ENCODE measurements around the gene KRT79.

The KRT79 gene

DNA sequence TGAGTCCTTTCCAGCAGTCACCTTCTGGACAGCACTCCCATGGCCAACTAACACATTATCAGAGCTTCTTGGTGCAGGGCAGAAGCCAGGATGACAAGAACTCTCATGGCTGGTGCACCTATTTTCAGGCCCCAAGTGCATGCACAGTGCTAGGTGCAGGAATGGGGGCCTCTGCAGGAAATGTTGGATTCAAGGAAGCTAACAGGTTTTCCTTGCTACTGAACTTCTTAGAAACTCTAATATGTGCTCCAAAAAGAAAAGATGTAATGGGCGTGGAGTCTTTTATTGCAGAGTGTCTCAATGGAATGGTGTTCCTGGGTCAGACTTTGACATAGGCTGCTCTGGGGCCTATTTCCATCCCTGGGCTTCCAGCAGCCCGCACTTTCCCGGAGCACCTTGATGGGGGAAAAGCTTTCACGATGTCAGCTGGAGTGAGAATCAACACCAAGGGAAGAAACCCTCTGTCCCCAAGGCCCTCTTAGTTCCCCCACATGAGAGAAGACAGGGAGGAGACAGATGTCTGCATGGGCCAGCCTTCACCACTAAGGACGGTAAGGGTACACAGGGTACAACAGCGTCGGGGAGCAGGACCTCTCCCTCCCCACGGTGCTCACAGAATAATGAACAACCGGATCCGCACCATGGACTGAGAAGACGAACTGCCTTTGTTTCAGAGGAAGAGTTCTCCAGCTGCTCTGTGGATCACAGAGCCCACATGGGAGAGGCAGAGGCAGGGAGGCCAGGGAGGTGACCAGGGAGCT lies 45.1 kb downstream of the KRT79 start:
- H3K4me1 ChIP-seq (ENCODE audit: control insufficient read depth, low read depth, low read length) = no peaks in the 10 kb centered on the region
- no peak overlapping the region for H3K4me3 ChIP-seq (ENCODE audit: low read length)
- H3K27ac ChIP-seq (ENCODE audit: low read length) = no peak overlapping the region
- H3K27me3 ChIP-seq (ENCODE audit: control insufficient read depth, insufficient read depth, low read length) = no peaks in the 10 kb centered on the region
- H3K9me3 ChIP-seq (ENCODE audit: control insufficient read depth, low read depth, low read length) = no peaks in the 10 kb centered on the region
- H3K9ac ChIP-seq (ENCODE audit: low read length) = no peak overlapping the region
- no peaks in the 10 kb centered on the region for H3K36me3 ChIP-seq (ENCODE audit: control insufficient read depth, low read depth, low read length)

DNA sequence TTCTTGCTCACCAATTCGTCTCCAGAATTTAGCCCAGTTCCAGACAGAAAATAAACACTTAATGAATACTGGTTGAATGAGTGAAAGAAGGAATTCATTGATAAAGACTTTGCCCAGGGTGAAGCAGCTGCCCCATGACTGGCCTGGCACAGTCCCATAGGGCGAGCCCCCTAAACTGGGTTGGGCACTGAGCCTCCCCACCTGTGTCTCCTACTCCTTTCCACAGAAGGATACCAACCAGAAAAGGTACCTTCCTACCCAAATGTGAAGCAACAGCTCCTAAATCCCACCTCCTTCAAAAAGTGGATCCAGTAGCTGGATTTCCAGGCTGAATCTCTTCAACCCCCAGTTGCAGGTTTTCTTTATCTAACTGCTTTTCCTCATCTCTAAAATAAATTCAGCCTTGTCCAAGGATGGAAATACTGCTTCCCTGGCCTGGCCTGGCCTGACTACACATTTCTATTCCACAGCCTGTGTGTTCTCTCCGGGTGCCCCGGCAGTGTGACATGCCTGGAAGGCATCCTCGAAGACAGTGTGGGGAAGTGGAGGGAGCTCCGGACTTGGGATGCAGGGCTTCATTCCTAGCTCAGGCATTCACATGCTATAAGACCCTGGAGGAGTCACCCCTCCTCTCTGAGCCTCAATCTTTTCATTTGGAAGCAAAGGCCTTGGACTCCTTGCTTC lies 45.8 kb downstream of the KRT79 start:
- Histone ChIP-seq H3K9ac (ENCODE audit: low read length) (no peak overlapping the region), H3K27ac (ENCODE audit: low read length) (no peak overlapping the region), H3K27me3 (ENCODE audit: control insufficient read depth, insufficient read depth, low read length) (no peaks in the 10 kb centered on the region), H3K4me1 (ENCODE audit: control insufficient read depth, low read depth, low read length) (no peaks in the 10 kb centered on the region), H3K9me3 (ENCODE audit: control insufficient read depth, low read depth, low read length) (no peaks in the 10 kb centered on the region), H3K36me3 (ENCODE audit: control insufficient read depth, low read depth, low read length) (no peaks in the 10 kb centered on the region), H3K4me3 (ENCODE audit: low read length) (no peak overlapping the region)

DNA sequence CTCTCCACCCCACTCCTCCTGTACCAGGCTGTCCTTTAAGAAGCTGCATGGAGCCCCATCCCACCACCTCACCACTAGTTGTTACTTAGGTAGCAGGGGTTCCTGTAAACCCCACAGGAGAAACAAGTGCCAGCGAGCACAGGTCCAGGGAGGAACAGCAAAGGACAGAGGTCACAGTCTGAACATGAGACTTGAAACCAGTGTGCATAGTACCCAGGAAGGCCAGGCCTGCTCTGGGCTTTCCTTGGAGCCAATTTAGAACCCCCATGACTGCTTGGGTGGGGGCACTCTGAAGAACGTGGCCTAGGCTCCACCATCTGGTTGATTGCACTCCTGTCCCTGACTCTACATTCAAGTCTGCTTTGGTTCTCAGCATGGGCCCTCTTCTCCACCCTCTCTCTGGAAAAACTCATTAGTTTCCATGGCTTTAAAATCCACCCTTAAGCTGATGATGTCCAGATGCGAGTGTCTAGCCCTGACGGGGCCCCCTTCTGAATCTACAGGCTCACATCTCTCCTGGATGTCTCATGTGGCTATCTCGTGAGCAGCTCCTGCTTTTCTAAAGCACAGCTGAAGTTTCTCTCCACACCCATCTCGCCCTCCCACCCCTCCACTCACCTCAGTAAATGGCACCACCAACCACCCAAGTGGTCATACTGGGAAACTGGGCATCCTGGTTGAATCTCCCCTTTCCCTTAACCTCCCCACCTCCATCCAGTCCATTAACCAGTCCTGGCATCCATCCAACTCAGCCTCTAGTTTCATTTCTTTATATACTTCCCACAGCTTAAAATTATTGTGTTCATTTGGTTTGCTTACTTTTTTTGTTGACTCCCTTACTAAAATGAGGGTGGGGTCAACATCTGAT lies 46.6 kb downstream of the KRT79 start:
- H3K4me1 ChIP-seq (ENCODE audit: control insufficient read depth, low read depth, low read length) = no peaks in the 10 kb centered on the region
- H3K9ac ChIP-seq (ENCODE audit: low read length) = no peak overlapping the region
- H3K36me3 ChIP-seq (ENCODE audit: control insufficient read depth, low read depth, low read length) = no peaks in the 10 kb centered on the region
- no peak overlapping the region for H3K27ac ChIP-seq (ENCODE audit: low read length)
- no peaks in the 10 kb centered on the region for H3K27me3 ChIP-seq (ENCODE audit: control insufficient read depth, insufficient read depth, low read length)
- no peaks in the 10 kb centered on the region for H3K9me3 ChIP-seq (ENCODE audit: control insufficient read depth, low read depth, low read length)
- H3K4me3 ChIP-seq (ENCODE audit: low read length) = no peak overlapping the region

- Histone ChIP-seq H3K4me3 (ENCODE audit: low read length) (no peak overlapping the region), H3K27me3 (ENCODE audit: control insufficient read depth, insufficient read depth, low read length) (no peaks in the 10 kb centered on the region), H3K4me1 (ENCODE audit: control insufficient read depth, low read depth, low read length) (no peaks in the 10 kb centered on the region), H3K9ac (ENCODE audit: low read length) (no peak overlapping the region), H3K9me3 (ENCODE audit: control insufficient read depth, low read depth, low read length) (no peaks in the 10 kb centered on the region), H3K27ac (ENCODE audit: low read length) (no peak overlapping the region), H3K36me3 (ENCODE audit: control insufficient read depth, low read depth, low read length) (no peaks in the 10 kb centered on the region)
Observed at GRCh38 chr12:52784909-52785308, 49.2 kb downstream of the KRT79 start.

- no peak overlapping the region for H3K9ac ChIP-seq (ENCODE audit: low read length)
- no peaks in the 10 kb centered on the region for H3K4me1 ChIP-seq (ENCODE audit: control insufficient read depth, low read depth, low read length)
- no peaks in the 10 kb centered on the region for H3K36me3 ChIP-seq (ENCODE audit: control insufficient read depth, low read depth, low read length)
- H3K9me3 ChIP-seq (ENCODE audit: control insufficient read depth, low read depth, low read length) = no peaks in the 10 kb centered on the region
- H3K27ac ChIP-seq (ENCODE audit: low read length) = no peak overlapping the region
- no peak overlapping the region for H3K4me3 ChIP-seq (ENCODE audit: low read length)
- no peaks in the 10 kb centered on the region for H3K27me3 ChIP-seq (ENCODE audit: control insufficient read depth, insufficient read depth, low read length)
Observed at GRCh38 chr12:52783563-52784316, 50.4 kb downstream of the KRT79 start.

DNA sequence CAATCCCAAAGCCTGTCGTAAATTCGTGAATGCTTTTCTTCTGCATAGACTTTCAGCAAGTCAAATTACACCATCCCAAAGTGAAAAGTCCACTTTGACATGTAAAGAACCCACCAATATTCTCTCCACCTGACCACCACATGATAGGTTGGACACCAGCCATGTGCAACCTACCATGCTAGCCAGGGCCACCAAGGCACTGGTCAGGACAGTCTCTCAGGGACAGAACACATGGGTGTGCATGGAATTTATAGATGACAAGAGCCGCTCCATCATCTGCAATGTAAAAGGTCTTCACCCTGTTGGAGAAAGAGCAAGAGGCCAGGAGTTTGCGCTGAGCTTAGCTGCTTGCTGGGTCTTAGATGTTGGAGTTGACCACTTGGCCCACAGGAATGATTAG lies 51.6 kb downstream of the KRT79 start:
- Histone ChIP-seq H3K27ac (ENCODE audit: low read length) (no peak overlapping the region), H3K4me1 (ENCODE audit: control insufficient read depth, low read depth, low read length) (no peaks in the 10 kb centered on the region), H3K27me3 (ENCODE audit: control insufficient read depth, insufficient read depth, low read length) (no peaks in the 10 kb centered on the region), H3K36me3 (ENCODE audit: control insufficient read depth, low read depth, low read length) (no peaks in the 10 kb centered on the region), H3K9me3 (ENCODE audit: control insufficient read depth, low read depth, low read length) (no peaks in the 10 kb centered on the region), H3K9ac (ENCODE audit: low read length) (no peak overlapping the region), H3K4me3 (ENCODE audit: low read length) (no peak overlapping the region)

DNA sequence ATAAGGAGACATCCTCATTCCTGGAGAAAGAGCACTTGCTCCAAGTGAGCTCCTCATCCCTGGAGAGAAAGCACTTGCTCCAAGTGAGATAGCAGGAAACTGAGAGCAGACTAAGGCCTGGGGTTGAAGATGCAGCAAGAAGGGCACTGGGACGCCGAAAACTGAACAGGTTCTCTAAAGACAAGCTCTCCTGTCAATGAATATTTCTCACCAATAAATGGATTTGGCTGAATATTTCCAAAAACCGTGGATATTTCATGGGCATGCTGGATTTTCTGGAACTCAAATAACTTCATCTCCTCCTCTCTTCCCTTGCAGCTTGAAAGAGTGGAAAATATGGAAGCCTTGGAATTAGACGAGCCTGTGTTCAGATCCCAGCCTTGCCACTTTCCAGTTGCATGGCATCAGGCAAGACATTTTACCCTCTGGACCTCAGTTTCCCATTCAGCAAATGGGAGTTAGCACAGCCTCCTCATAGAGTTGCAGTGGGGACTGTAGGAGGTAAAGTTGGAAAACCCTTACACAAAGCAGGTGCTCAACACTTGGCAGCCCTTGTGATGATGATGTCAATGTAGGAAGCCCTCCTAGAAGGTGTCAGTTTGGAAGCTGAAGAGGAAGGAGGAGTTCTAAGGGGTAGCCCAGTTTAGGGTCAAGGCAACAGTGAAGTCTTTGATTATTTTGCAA lies 52.6 kb downstream of the KRT79 start:
- Histone ChIP-seq H3K36me3 (ENCODE audit: control insufficient read depth, low read depth, low read length) (no peaks in the 10 kb centered on the region), H3K9me3 (ENCODE audit: control insufficient read depth, low read depth, low read length) (no peaks in the 10 kb centered on the region), H3K4me1 (ENCODE audit: control insufficient read depth, low read depth, low read length) (no peaks in the 10 kb centered on the region), H3K4me3 (ENCODE audit: low read length) (no peak overlapping the region), H3K27me3 (ENCODE audit: control insufficient read depth, insufficient read depth, low read length) (no peaks in the 10 kb centered on the region), H3K27ac (ENCODE audit: low read length) (no peak overlapping the region), H3K9ac (ENCODE audit: low read length) (no peak overlapping the region)

DNA sequence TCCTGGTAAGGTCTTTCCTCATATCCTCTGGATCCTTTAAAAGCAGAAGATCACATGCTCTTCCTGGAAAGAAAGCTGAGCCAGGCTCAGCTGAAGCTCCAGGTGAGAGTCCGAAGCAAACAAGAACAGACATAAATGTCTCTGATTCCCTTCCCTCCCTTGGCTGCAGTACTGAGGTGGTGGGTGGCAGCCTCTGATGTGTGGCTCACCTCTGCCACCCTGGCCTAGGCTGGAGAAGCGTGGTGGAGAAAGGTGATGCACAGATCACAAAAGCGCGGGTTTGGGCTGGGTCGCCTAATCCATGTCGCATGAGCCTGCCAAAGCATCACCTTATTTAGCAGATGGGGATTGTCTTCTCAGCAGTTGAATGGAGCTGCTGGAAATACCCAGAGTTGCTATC lies 54.2 kb downstream of the KRT79 start:
- Histone ChIP-seq H3K27me3 (ENCODE audit: control insufficient read depth, insufficient read depth, low read length) (no peaks in the 10 kb centered on the region), H3K9ac (ENCODE audit: low read length) (no peak overlapping the region), H3K36me3 (ENCODE audit: control insufficient read depth, low read depth, low read length) (no peaks in the 10 kb centered on the region), H3K4me3 (ENCODE audit: low read length) (no peak overlapping the region), H3K27ac (ENCODE audit: low read length) (no peak overlapping the region), H3K9me3 (ENCODE audit: control insufficient read depth, low read depth, low read length) (no peaks in the 10 kb centered on the region), H3K4me1 (ENCODE audit: control insufficient read depth, low read depth, low read length) (no peaks in the 10 kb centered on the region)

- no peaks in the 10 kb centered on the region for H3K27me3 ChIP-seq (ENCODE audit: control insufficient read depth, insufficient read depth, low read length)
- H3K9ac ChIP-seq (ENCODE audit: low read length) = no peak overlapping the region
- H3K9me3 ChIP-seq (ENCODE audit: control insufficient read depth, low read depth, low read length) = no peaks in the 10 kb centered on the region
- no peaks in the 10 kb centered on the region for H3K4me1 ChIP-seq (ENCODE audit: control insufficient read depth, low read depth, low read length)
- no peak overlapping the region for H3K4me3 ChIP-seq (ENCODE audit: low read length)
- no peaks in the 10 kb centered on the region for H3K36me3 ChIP-seq (ENCODE audit: control insufficient read depth, low read depth, low read length)
- H3K27ac ChIP-seq (ENCODE audit: low read length) = no peak overlapping the region
Observed at GRCh38 chr12:52778833-52779232, 55.3 kb downstream of the KRT79 start.

GRCh38 chr12:52777566-52777965 lies 56.5 kb downstream of the KRT79 start:
- Histone ChIP-seq H3K27me3 (ENCODE audit: control insufficient read depth, insufficient read depth, low read length) (no peaks in the 10 kb centered on the region), H3K9me3 (ENCODE audit: control insufficient read depth, low read depth, low read length) (no peaks in the 10 kb centered on the region), H3K27ac (ENCODE audit: low read length) (no peak overlapping the region), H3K9ac (ENCODE audit: low read length) (no peak overlapping the region), H3K4me1 (ENCODE audit: control insufficient read depth, low read depth, low read length) (no peaks in the 10 kb centered on the region), H3K36me3 (ENCODE audit: control insufficient read depth, low read depth, low read length) (no peaks in the 10 kb centered on the region), H3K4me3 (ENCODE audit: low read length) (no peak overlapping the region)

All from iPS-18a (cell line).